Ishikawa (cell line): ENCODE results near the gene CLNK.

Experiments
- CEBPB ChIP-seq: IDR thresholded peaks from 2 replicates; pipeline ENCODE4 v1.6.1; 2012
- FOXM1 ChIP-seq: IDR thresholded peaks from 2 replicates; pipeline ENCODE4 v1.6.1; 2012; ENCODE audit warnings: low read depth, borderline replicate concordance
- NFIC ChIP-seq: IDR thresholded peaks from 2 replicates; pipeline ENCODE4 v1.6.1; 2012
- RAD21 ChIP-seq: IDR thresholded peaks from 2 replicates; pipeline ENCODE4 v1.6.1; 2012; ENCODE audit warnings: low read depth
- REST ChIP-seq: IDR thresholded peaks from 2 replicates; pipeline ENCODE4 v1.6.1; 2012; ENCODE audit warnings: low read depth, mild to moderate bottlenecking
- TAF1 ChIP-seq: IDR thresholded peaks from 2 replicates; pipeline ENCODE4 v1.6.1; 2012; ENCODE audit warnings: low read depth, mild to moderate bottlenecking

GRCh38 chr4:10521424-10521823, 163.1 kb downstream of the CLNK start:
- TF ChIP-seq NFIC (no peak), TAF1 (no peak), CEBPB (no peak), FOXM1 (no peak), REST (no peak), RAD21 (no peak)
